H1 (cell line): ENCODE measurements around the gene SMG9. TPM values are rescaled to one million over a fixed set of nuclear protein-coding genes. Genes with fewer than 3 reads are reported as not detected.

Experiments used
- ASH2L ChIP-seq: fragments of 200-600, 300-600 bp; sonication (generic); IDR thresholded peaks from one replicate; pipeline ENCODE4 v1.7.1; 2017; ENCODE audit warnings: low read length
- ATF2 ChIP-seq: IDR thresholded peaks from 2 replicates; pipeline ENCODE4 v1.6.1; 2012; ENCODE audit warnings: low read length, inconsistent platforms
- BRCA1 ChIP-seq: IDR thresholded peaks from 2 replicates; pipeline ENCODE4 v1.6.1; 2012; ENCODE audit warnings: low read depth, low read length, improper control_type of control experiment
- CTBP2 ChIP-seq: IDR thresholded peaks from 2 replicates; pipeline ENCODE4 v1.7.0; 2011; ENCODE audit warnings: borderline replicate concordance, mild to moderate bottlenecking, moderate library complexity, mixed read lengths, low read length; ENCODE audit not compliant: insufficient read depth, insufficient read length
- GABPA ChIP-seq: IDR thresholded peaks from 2 replicates; pipeline ENCODE4 v1.6.1; 2011; ENCODE audit warnings: mild to moderate bottlenecking, low read length, moderate library complexity, borderline replicate concordance; ENCODE audit not compliant: insufficient read depth
- POLR2A ChIP-seq, 2 experiments: IDR thresholded peaks; 1 replicate in 1 of 2; 2 replicates in 1 of 2; pipeline ENCODE4 v1.6.1; 2011; ENCODE audit warnings: low read depth in 2 of 2, low read length in 2 of 2, mild to moderate bottlenecking in 2 of 2; ENCODE audit errors: control extremely low read depth in 1 of 2
- SP2 ChIP-seq: IDR thresholded peaks from 2 replicates; pipeline ENCODE4 v1.6.1; 2012; ENCODE audit warnings: mild to moderate bottlenecking, low read length, inconsistent platforms
- TAF1 ChIP-seq: IDR thresholded peaks from 2 replicates; pipeline ENCODE4 v1.6.1; 2011; ENCODE audit warnings: mild to moderate bottlenecking, low read depth, low read length
- polyA plus RNA-seq, 7 experiments: library from polyadenylated mRNA; depleted of rRNA in 3 of 7; stranded (reverse) in 5 of 7; unstranded in 2 of 7; fragments of >200 nt in 5 of 7; fragments of 200-250 nt in 2 of 7; gene quantifications; 1 replicate in 5 of 7; 2 replicates in 1 of 7; 4 replicates in 1 of 7; pipeline versions ENCODE4 v1.2.1 to v1.2.3, GENCODE V29; 2011 to 2013; ENCODE audit warnings: missing spikeins in 2 of 7, mixed read lengths in 2 of 7
- total RNA-seq: library from RNA; stranded (reverse); fragmentation: NEBNext Ultra II Directional; extraction: Animal tissue kit (Norgen Biotek cat#: 25700); gene quantifications from 2 replicates; pipeline ENCODE4 v1.2.1, GENCODE V29; 2021
- TF ChIP-seq, protein P1 (sequence below): IDR thresholded peaks from 2 replicates; pipeline ENCODE4 v1.6.1; 2011; ENCODE audit warnings: low read depth, mild to moderate bottlenecking, low read length; ENCODE audit not compliant: insufficient read depth

The SMG9 gene
- total and polyA plus RNA-seq, 2 of the 8 experiments (the other 6 are each of a cell fraction or from before 2014, with no cell fraction given): 20.4 to 28.7 TPM

DNA sequence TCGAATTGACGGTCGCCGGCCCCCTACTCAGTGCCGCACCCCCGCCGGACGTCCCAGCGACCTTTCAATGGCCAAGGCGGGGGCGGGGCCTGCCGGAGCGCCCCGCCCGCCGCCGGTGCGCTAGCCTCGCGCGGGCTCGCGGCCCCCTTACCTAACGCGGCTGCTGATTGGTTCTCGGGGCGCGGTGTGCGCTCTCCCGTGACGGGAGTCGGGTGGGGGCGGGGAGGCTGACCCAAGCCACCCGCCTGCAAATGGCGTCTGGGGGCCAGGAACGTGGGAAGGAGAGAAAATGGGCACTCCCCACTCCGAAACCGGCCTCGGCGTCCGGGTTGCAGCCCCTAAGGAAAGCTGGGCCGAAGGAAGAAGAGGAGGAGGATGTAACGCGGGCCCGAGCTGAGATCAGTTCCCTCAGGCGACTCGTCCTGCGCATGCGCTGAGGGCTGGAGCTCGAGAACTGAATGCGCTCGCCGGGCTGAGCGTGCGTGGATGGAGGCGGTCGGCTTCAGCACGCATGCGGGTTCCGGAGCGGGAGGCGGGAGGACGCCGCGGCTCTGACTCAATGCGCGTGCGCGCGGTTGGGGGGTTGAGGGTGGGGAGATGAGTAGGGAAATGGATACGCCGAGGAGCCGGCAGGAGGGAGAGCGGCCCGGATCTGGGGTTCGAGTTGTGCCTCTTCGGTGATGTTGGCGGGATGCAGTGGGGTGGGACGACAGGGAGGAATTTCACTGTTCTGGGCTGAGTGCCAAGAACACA is at the start of gene SMG9 (continued):
- 0 out of 2 replicates have a peak, but pooled peaks have one; percentile 45 for TF ChIP-seq ATF2
- no peak for TF ChIP-seq SP2
- peak; percentile 73 for TF ChIP-seq ASH2L
- TF ChIP-seq TAF1: peak; percentile 85
- TF ChIP-seq, protein P1, sequence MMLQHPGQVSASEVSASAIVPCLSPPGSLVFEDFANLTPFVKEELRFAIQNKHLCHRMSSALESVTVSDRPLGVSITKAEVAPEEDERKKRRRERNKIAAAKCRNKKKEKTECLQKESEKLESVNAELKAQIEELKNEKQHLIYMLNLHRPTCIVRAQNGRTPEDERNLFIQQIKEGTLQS: 0 out of 2 replicates have a peak, but pooled peaks have one; percentile 10
- peak; percentile 73 to 84; a peak in 2 of 3 replicates for TF ChIP-seq POLR2A (IDR thresholded peaks at IDR 0.05; ENCODE audit: control extremely low read depth in 1 of 2, low read depth in 2 of 2, low read length in 2 of 2)
- TF ChIP-seq GABPA: no peak
- no peak for TF ChIP-seq CTBP2
- no peak for TF ChIP-seq BRCA1
